ENCODE measurements around the gene RAD51B.

The RAD51B gene

GRCh38 chr14:68544081-68544892 lies 724.7 kb downstream of the RAD51B start:
- DNase-seq, result peak; percentile 81 to 87 (median 85)

DNA sequence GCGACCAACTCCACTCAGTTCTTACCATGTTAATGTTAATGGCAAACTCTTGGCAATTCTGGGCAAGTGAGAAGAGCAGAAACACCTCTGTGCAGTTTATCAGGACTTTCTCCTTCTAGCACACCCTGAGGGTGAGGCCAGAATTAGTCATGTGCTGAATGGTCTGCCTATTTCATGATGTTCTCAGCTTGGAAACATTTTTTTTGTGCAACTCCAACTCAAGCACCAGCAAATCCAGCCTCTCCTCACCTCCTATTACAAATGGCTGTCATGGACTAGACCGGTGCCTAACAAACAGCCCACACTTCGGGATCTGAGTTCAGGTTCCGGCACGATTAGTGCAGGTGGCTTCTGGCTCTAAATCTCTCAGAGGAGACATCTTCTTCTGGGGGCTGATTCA lies 727.3 kb downstream of the RAD51B start:
- peak; percentile 55 to 70 (median 67) for DNase-seq

DNA sequence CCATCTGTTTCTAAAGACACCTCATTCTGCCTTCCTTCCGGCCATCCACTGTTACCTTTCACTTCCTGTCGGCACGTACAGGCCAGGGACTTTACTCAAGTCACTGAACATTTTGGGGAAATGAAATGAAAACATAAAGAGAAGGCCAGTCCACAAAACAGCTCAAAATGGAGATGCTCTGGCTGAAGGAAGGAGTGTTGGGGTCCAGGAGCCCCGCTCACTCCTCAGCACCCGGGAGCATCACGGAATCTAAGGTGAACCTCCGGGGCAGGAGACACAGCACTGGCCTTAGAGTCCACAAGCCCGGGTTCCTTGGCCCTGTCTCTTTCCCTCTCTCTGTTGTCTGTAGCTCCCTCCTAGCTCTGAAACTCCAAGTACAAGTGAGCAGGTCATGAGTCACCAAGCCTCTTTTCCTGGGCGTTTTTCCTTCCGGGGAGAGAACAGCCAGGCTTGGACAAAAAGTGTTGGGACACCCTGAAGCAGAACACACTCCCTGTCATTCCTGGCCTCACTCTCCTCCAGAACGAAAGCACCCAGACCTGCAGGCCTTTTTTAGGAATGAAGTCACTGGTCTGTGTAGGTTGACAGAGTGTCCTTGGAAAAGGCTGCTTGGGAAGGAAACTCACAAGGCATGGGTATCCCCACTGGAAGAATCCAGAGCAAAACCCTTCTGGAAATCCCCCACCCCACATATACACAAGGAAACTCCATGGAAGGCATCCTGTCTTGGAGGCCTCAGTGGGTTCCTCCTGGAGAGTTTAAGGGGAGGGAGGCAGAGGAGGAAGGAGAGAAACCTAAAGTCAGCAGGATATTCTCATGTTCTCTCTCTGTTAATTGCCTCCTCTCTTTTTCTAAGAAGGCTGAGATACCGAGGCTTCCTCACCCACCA lies 728.0 kb downstream of the RAD51B start:
- DNase-seq, result peak; percentile 63 to 70 (median 69)

- no peak for DNase-seq
These were observed 728.9 kb downstream of the RAD51B start for GRCh38 chr14:68548194-68549076.

GRCh38 chr14:68550338-68550715 lies 730.7 kb downstream of the RAD51B start:
- no peak for DNase-seq

DNA sequence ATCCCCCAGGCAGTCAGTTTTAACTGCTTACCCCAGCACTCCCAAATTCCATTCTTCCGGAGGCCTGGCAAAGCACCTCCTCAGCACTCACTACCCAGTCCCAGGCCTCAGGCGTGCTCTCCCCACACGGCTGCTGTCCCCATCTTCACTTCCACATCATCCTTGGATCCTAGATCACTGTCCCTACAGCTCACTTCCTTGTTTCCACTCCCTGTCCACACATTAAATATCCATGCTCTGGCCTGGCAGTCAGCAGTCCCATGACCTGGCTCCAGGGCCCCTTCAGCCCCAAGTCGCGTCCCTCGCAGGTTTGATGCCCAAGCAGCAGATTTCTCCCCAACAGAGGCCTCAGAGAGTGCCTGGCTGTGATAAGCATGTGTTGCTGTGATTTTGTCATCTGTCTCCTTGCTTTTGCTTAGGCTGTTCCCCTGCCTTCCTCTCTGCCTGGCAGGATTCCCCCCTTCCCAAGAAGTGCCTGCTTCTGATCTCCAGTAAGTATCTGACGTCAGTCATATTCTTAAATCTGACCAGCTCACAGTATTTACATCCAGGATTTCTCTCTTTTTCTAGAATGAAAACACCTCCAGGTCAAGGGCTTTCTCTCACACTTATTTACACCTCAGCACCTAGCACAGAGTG lies 731.6 kb downstream of the RAD51B start:
- no peak for DNase-seq

GRCh38 chr14:68552075-68552474 lies 732.5 kb downstream of the RAD51B start:
- no peak for DNase-seq

DNA sequence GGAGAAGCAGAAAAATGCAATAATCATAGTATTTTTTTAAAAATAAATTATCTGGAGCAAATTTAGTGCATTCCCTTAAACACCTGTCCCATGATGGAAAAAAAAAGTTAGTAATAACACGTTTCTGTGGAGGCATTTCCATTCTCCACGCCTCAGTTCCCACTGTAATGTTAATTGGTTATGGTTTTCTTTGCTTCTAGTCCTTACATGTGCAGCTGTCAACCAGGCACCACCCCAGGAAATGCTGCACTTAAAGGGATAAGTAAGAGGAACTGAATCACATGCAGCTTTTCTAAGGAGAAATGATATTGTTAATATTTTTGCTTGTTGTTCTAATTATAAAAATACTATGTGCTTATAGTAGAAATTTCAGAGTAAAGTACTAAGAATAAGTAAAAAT lies 733.0 kb downstream of the RAD51B start:
- peak; percentile 48 to 55 (median 52) for DNase-seq

DNA sequence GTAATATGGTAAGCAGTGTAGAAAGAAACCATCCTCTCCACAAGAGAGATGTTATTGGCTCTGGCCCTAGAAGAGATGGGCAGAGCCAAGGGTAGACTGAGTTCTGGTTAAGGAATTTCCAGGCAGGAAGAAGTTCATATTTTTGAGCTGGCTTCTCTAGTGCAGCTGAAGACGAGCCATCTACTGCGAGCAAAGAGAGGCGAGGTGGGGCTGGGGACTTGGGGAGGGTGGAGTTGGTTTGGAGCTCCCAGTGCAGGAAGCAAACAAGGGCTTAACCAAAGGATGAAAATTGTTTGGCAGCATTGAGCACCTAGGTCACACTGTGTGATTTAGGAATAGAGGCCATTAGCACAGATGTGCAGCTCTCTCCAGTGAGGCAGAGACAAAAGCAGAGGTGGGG lies 733.7 kb downstream of the RAD51B start:
- DNase-seq, result no peak

DNA sequence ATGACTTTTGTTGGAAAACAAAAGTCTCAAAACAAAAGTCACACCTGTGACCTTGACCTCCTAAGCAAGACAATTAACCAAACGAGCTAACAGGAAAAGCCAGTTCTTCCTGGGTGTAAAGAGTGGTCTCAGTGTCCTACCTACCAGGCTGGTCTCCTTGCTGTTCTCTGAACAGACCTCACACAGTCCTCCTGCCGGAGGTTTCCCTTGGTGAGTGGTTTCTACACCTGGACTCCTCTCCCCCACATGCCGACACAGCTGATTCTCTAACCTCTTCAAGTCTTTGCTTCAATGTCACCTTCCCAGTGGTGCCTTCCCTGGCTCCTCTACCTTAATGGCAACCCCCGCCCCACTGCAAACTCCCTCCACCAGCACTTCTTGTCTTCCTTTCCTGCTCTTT lies 734.7 kb downstream of the RAD51B start:
- DNase-seq, result no peak

DNA sequence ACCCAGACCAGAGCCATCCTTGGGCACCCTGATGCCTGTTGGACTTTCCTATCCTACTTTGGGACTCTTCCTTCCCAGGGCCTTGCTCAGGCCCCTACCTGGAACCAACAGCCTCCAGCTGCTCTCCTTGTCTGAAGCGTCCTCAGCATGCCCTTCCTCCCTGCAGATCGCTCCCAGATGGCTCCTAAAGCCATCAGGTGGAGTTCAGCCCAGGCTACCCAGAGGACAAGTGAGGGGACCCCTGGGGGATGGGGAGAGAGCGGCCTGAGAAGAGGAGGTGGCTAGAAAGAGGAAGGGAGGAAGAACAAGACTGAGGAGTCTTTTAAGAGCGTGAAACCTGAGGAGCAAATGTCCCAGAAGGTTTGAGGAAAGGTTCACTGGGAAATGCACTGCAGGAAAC lies 736.7 kb downstream of the RAD51B start:
- DNase-seq, result no peak

- no peak for DNase-seq
These were observed 738.1 kb downstream of the RAD51B start for GRCh38 chr14:68557648-68558047.

- DNase-seq, result no peak
These were observed 738.5 kb downstream of the RAD51B start for GRCh38 chr14:68558096-68558495.

- no peak for DNase-seq
These were observed 740.4 kb downstream of the RAD51B start for GRCh38 chr14:68559949-68560348.

DNA sequence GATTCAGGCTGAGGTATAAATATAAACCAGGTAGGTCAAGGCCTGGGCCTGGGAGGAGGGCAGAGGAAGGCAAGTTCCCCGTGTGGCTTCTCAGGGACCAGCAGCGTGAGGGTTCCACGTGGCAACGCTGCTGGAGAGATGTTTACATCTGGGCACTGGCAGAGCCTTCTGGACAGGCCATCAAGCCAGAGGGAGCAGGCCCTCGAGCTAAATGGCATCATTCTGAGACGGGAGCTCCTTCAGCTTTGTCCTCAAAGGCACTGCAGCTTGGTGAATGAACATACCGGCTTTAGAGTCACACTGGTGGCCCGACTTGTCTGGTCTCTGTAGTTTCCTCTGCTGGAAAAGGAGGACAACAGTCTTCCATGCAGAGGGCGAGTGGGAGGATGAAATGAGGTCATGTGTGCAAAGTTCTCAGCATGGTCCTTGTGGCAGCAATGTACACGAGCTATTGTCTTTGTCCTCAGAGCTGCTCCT lies 742.0 kb downstream of the RAD51B start:
- DNase-seq, result peak; percentile 38 to 50 (median 47)

DNA sequence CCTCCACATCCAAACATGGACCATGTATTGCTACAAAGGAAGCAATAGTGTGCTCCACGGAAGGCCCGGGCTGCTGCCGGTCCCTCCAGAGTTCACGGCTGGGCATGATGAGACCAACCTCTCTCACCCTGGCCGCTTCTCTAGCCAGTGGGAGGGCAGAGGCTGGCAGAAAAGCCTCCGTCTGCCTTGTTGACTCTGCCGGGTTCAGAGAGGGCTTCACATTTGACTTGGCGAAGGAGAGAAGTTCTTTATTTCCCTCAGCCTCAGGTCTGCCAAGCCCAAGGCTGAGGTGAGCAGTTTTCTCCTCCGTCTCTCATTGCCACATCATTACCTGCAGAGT lies 743.3 kb downstream of the RAD51B start:
- DNase-seq, result no peak

DNA sequence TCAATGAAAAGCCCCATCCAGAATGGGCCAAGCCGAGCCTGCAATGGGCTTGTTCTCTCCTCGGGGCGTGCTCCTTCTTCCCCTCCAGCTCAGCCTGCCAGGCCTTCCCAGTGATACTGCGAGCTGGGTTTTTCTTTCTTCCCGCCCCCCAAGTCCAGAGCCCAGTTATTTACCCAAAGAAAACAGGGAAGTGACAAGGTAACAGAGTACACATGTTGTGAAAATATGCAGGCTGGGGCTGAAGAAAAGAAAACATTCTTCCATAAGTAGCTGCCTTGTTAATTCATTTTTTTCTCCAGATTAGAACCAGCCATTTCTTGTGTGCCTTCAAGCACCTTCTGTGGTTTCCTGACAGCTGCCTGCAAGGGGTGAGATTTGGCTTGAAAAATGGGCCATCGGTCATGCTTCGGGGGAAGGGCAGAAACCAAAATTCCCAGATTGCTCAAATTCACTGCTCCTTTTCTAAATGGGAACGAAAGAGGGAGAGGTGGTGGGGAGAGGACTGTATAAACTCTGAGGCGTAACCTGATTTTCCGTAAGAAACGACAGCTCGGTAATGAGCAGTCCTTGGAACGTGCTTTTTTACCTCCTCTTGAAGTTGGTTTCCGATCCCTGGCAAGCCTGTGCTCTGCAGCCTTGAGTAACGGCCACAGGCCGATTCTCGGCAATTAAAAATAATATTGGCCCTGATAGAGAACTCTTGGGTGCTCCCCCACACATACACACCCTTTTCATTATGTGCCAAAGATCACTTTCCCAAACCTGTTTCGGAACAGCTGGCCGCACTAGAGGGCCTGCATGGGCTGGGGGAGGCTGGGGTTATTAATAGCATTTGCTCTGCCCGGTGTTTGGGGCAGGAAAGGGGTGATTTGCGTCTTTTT lies 743.9 kb downstream of the RAD51B start:
- DNase-seq, result peak; percentile 59 to 63 (median 61)

DNA sequence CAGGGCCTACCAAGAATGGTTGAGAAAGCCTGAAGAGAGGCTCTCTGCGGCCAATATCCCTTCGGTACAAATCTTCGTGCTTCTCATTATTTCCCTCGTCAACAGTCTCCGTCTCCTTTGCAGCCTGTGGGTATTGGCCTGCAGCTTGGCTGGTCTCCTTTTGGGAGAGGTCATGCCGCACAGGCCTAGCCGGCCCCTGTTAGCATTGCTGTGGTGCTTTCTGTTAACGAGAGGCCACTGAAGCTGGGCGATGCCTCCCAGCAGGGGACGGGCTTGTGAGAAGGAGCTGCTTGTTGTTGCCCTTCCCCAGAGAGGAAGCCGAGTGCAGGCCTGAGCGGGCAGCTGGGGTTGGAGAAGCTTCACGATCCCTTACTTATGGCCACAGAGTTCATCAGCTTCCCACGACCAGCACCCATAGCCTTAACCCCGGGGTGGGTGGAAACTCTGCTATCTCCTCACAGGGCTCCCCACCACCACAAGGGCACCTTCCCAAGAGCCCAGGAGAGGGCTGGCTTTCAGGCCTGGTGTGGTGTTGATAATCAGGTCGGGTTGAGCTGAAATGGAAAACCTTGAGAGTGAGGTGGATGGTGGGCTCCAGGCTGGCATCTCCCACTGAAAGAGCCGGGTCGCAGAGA lies 744.7 kb downstream of the RAD51B start:
- no peak for DNase-seq

DNA sequence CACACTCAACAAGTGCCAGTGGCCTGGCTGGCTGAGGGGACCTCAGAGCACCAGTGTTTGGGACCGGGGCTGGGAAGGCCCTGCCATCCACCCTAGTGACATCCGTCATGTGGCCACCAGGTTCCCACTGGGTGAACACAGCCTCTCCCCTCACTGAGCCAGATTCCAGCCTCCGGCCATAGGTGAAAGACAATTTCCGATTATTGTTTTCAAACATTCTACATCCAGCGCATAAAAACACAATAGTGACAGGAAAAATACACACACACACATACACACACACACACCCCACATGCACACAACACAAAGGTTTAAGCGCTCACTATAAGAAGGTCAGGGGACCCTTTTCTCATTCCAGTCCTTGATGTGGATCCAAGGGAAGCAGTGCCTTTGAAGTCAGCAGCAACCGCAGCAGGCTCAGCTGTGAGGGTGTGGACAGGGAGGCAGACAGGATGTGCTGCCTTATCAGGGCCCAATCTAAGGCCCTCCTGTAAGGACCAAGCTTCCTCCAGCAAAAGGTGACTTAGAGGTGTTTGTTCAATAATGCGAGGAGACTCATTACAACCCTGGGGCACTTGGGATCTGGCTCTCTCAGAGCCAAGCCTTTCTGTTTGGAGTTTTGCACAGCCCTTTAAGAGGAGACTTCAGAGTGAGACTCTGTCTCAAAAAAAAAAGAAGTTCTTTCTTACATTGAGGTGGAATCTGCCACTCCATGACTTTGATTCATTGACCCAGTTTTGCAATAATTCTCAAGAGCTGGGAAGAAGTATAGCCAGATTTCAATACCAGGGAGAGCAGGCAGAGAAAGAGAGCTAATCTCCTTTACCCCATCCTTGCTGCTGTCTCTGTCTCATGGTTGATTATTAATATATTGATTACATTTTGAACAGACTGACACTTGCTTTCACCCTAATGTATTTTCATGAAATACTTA lies 745.5 kb downstream of the RAD51B start:
- DNase-seq, result peak in 2 of 3 donors; percentile 34 to 44

DNA sequence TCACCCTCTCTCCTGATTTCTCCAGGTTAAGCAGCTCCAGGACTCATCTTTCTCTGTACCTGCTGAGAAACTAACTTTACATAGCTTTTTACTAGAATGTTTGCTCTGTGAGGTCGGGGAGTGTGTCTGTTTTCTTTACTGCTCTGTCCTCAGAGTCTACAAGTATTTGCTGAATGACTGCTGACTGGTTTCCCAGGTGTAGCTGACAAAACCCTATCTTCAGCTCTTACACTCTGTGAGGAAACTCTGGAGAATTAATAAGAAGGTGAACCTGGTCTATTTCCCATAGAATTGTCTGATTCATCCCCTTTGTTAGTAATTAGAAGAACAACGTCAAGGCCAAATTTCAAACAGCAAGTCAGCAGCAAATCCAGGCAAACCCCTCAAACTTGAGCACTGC lies 746.5 kb downstream of the RAD51B start:
- no peak for DNase-seq

Measured in suppressor macrophage treated with lipopolysaccharide for 1 hour (primary cell).